Measurements from ENCODE around the gene RNASE8.

GRCh38 chr14:21086908-21087293 lies 29.3 kb downstream of the RNASE8 start:
- TF ChIP-seq GTF2F1 (IDR thresholded peaks at IDR 0.05; ENCODE audit: borderline replicate concordance, low read depth, low read length): no peak
- no peak for TF ChIP-seq SIX5 (IDR thresholded peaks at IDR 0.05; ENCODE audit: low read depth, low read length)
- TF ChIP-seq POLR2AphosphoS5 (IDR thresholded peaks at IDR 0.05; ENCODE audit: low read depth, low read length): peak; percentile 33
- peak; percentile 45 to 77; a peak in 1 of 3 replicates for TF ChIP-seq POLR2A (IDR thresholded peaks at IDR 0.05; ENCODE audit: control extremely low read depth in 1 of 2, low read depth in 2 of 2, low read length in 2 of 2)
- no peak for TF ChIP-seq CTCF (IDR thresholded peaks at IDR 0.05; ENCODE audit: control extremely low read depth in 1 of 3, insufficient read depth in 1 of 3, low read depth in 1 of 3, low read length in 3 of 3)
- TF ChIP-seq USF2 (IDR thresholded peaks at IDR 0.05; ENCODE audit: low read length): no peak
